GM18505 (cell line): ENCODE measurements around the gene SPRY4.
"Not testable (repeated sequence)": the region's sequence is repeated elsewhere in the genome, so short reads cannot be mapped to it uniquely, and the experiment has no call there.

ENCODE experiments used
- ATAC-seq: cut with Tn5 transposase; IDR thresholded peaks from one replicate; pipeline ENCODE4 v1.9.1; 2021; ENCODE audit not compliant: unreplicated experiment
- POLR2A ChIP-seq: IDR thresholded peaks from 4 replicates; pipeline ENCODE4 v1.6.1; 2011; ENCODE audit warnings: borderline replicate concordance; ENCODE audit not compliant: insufficient read depth, insufficient read length; ENCODE audit errors: extremely low read depth

The SPRY4 gene

DNA sequence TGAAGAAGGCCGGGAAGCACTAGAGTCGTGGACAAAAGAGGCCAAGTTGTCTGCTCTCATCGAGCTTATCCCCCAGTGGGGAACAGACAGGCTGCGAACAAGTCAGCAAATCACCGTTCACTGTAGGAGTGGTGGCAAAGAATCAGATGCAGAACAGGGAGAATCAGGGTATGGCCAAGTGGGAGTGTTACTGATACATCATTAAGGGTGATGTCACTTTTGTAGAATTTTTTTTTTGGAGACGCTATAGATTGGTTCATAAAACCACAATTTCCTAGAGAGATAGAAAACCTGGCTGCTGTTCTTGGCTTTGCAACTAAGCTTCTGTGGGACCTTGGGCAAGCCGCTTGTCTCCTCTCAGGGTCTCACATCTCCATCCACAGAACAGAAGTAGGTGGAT is 21.3 kb downstream of the SPRY4 start:
- no peak for TF ChIP-seq POLR2A

DNA sequence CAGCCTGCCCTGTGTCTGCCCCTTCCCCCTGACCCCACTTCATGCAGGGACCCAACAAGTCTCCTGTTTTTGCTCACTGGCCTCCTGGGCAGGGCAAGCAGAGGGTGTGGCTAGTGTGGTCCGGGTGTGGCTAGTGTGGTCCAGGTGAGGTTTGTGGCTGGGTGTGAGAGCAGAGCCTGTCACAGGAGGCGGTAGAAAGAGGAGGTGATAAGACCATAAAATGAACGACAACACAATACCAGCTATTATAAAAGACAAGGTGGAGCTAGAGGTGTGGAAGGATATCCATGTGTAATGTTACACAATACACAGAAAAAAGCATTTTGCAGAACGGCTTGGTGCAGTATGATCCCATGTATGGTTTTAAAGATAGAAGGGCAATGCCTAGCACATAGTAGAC is 23.3 kb downstream of the SPRY4 start:
- no peak for ATAC-seq
- TF ChIP-seq POLR2A, result no peak

More for the DNA sequence above, 21.3 kb downstream of the SPRY4 start:
- ATAC-seq, result no peak

DNA sequence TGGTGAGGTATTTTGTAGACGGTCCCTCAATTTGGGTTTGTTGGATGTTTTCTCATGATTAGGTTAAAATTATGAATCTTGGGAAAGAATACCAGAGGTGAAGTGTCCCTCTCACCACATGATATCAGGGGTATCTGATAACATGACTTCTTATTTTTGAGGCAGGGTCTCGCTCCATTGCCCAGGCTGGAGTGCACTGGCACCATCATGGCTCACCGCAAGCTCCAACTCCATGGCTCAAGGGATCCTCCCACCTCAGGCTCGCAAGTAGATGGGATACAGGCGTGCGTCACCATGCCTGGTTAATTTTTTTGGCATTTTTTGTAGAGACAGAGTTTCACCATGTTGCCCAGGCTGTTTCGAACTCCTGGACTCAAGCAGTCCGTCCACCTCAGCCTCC is 24.1 kb downstream of the SPRY4 start:
- no peak for TF ChIP-seq POLR2A
- ATAC-seq, result no peak

DNA sequence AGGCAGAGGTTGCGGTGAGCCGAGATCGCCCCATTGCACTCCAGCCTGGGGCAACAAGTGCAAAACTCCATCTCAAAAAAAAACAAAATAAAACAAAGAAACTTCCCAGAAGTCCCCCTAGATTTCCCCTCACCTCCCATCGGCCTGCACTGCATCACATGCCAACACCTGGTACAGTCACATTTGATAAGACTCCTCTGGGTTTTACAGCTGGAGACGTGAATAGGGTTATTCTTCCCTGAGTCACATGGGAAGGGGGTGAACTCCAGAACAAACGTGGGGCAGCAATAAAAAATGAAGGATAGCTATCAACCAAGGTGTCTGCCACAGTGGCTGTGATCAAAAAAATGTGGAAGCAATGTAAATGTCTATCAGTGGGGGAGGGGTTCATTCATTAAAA is 26.0 kb downstream of the SPRY4 start:
- TF ChIP-seq POLR2A, result no peak
- no peak for ATAC-seq

DNA sequence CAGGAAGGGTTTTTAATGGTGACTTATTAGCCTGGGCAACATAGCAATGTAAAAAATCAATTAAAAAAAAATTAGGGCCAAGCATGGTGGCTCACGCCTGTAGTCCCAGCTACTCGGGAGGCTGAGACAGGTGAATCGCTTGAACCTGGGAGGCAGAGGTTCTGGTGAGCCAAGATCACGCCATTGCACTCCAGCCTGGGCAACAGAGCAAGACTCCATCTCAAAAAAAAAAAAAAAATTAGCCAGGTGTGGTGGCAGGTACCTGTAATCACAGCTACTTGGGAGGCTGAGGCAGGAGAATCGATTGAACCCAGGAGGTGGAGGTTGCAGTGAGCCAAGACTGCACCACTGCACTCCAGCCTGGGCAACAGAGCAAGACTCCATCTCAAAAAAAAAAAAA is 27.0 kb downstream of the SPRY4 start:
- not testable (repeated sequence) for ATAC-seq

DNA sequence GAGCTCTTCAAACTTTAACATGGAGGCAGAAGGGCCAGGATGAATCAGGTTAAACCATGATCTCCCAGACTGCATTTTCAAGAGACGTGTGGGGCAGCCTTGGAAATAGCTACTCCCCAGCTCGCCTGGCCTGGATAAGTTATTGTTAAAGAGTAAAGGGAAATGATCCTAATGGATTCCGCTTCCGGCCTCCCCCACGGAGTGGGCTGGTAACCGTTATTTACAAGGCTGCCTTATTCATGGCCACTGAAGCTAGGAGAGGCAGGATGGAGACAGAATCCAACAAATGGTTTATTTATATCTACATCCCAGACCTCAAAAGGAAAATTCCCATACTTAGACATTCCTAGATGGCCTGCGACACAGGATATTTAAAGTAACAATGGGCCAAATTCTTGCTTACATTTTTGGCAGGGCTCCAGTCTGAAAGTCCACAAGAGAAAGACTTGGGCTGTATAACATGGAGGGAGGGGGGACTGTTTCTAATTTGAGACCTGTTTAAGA is 27.9 kb downstream of the SPRY4 start:
- TF ChIP-seq POLR2A, result no peak
- no peak for ATAC-seq

DNA sequence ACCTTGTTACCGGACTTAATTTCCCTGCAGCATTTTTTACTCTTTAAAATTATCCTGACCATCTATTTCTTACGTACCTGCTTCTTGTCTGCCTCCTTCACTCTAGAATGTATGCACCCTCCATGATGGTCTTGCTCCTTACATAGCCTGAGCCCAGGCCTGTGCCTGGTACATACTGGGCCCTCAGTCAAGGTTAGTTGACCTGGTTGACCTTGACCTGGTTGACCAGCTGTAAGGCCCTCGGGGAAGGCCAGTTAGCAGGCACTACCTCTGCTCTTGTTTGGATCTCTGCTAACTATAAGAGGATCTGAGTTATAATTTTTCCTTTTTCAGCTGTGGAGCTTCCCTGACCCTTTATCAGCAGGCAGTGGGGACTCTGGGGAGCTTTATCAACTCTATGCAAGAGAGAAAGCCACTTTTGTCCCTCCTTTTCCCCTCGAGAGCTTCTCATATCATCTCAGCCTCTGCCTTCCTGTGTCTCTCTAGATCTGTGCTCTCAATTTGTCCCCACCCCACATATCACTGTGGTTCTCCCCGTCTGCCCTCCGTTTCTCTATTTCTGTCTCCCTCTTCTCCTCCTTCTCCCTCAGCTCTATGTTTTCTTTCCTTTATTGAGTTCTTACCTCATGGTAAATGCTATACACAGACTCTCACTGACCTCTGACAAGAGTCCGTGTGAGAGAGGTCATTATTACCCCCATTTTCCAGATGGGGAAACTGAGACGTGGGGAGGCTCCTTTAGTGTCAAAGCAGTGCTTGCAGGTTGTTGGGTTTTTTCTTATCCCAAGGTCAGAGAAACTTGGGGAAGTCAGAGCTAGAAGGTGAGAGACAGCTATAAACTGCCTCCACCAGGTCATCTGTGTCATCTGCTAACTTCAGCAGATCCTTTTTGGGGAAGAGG is 28.6 kb downstream of the SPRY4 start:
- ATAC-seq, result no peak
- no peak for TF ChIP-seq POLR2A

DNA sequence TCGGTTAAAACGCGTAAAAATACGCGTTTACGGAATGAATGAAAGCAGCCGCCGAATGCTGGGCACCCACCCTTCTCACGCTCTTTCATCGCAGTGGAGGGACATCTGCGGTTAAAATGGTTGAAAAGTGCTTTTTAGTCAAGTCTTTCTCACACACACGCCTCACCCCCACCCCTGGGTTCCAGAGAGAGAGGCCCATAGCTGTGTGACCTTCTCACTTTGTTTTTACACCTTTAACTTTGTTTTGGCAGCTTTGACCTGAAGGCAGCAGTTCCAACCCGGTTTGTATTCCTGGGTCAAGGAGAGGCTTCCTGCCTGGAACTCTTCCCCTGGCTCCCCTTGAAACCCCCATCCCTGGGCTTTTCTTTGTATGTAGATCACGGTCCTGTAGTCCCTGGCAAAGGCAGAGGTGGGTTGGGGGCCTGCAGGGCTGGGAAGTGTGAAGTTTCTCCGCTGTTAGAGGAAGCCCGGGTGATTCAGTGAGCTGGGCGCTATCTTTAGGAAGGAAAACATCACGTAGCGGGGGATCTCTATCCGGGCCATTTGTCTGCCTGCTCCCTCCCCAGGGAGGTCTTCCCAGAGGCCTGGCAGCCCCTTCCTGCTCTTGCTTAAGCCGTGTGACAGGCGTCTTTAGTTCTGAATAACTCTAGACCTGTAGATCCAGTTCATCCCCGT is 29.6 kb downstream of the SPRY4 start:
- no peak for ATAC-seq

DNA sequence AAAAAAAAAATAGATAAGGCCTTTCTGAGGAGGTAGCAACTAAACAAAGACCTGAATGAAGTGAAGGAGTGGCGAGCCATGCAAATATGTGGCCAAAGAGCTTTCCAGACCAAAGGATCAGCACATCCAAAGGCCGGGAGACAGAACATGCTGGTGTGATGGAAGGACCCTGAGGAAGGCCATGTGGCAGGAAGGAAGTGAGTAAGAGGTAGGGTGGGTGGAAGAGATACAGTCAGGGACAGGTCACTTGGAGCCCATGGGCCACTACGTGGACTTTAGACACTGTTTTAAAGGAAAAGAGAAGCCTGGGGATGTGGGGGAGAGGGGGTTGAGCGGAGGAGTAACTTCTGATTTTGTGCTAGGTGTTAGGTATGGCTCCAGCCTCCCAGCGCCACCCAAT is 31.3 kb downstream of the SPRY4 start:
- ATAC-seq, result no peak
- no peak for TF ChIP-seq POLR2A

More for the DNA sequence above, 29.6 kb downstream of the SPRY4 start:
- no peak for TF ChIP-seq POLR2A

DNA sequence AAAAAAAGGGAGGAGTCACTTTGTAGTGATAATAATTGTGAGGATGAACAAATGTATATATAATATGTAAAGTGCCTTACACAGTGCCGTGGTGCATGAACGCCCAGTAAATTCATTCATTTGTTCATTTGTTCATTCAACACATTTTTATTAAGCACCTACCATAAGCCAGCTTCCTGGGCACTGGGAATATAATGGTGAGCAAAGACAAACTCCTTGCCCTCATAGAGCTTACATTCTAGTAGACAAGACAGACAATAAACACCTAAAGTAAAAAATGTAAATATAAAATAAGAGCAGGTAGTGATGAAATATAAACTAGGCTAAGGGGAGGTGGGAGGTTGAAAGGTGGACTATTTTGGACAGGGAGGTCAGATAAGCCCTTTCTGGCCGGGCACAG is 32.0 kb downstream of the SPRY4 start:
- no peak for TF ChIP-seq POLR2A
- ATAC-seq, result no peak

DNA sequence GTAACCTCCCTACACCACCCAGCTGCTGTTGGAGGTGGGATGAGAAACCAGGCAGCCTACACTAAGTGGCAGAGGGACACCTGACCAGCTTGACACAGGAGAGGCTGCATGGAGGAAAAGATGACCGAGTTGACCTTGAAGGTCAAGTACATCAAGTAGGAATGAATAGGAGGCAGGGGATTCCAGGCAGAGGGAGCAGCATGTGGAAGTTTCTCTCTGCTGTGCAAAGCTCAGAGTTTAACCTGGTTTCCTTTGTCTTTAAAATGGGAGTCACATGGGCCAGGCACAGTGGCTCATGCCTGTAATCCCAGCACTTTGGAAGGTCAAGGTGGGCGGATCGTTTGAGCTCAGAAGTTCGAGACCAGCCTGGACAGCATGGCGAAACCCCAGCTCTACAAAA is 32.6 kb downstream of the SPRY4 start:
- no peak for ATAC-seq
- TF ChIP-seq POLR2A, result no peak

DNA sequence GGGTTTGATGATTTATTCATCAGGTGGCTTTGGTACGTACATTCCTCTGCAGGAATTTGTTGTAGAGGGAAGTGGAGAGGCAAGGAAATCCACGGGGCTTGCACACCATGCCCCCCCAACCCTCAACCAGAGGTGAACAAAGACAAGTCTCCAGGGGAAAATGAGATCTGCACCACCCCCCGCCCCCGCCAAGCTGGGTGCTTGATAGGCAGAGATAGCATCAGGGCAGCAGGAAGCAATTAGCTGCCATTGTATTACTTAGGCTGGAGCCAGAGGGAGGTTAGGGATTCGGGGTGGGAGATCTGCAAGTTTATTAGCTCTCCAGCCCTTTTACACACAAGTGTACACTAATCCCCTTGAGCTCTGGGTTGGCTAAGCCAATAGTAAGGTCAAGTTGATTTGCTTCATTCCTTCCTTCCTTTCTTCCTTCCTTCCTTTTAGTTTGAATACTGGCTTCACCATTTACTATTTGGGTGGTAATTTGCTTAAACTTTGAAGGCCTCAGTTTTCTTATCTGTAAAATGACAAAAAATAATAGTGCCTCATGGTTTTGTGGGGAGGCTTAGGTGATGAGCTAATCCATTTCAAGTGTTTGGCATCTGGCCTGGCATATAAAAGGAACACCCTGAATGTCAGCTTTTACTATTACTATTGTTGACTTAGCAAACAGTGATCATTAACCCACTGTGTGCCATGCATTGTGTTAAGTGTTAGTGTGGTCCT is 34.1 kb downstream of the SPRY4 start:
- no peak for TF ChIP-seq POLR2A
- no peak for ATAC-seq
